Gastrocnemius medialis (tissue), 4 donors: ENCODE measurements around the gene DIP2A.

Source experiments
- POLR2A ChIP-seq, 2 donors: fragments of 450-650 bp; IDR thresholded peaks; one replicate each; pipeline ENCODE4 v1.6.1; 2017; ENCODE audit warnings: antibody characterized with exemption in 2 of 2, mild to moderate bottlenecking in 2 of 2, moderate library complexity in 2 of 2
- TF ChIP-seq, protein P1 (sequence below), 5 experiments: fragments of 450-650 bp in 3 of 5; fragments of 200-600 bp in 2 of 5; sonication (generic) in 2 of 5; IDR thresholded peaks in 4 of 5; conservative IDR thresholded peaks in 1 of 5; 1 replicate in 4 of 5; 2 replicates in 1 of 5; pipeline ENCODE4 v1.5.1; 2016 to 2019; ENCODE audit warnings: antibody characterized with exemption in 5 of 5, mild to moderate bottlenecking in 3 of 5, moderate library complexity in 3 of 5

DNA sequence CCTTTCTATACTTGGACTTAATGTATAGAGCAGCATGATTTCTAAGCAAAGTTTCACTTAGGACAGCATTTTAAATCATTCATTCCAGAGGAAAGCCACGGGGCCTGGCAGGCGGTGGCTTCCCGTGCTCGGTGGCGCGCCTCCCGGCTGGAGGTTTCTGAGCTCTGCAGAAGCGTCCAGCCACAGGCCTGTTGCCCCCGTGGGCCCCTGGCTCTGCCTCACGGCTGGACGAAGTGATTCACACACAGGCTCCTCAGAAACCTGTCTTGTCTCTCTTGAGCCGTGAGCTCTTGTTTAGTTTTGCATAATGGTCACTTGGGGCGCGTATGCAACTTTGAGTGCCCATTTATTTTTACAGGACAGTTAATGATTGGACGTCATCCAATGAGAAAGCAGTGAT is 22.1 kb upstream of the DIP2A start:
- TF ChIP-seq, protein P1, sequence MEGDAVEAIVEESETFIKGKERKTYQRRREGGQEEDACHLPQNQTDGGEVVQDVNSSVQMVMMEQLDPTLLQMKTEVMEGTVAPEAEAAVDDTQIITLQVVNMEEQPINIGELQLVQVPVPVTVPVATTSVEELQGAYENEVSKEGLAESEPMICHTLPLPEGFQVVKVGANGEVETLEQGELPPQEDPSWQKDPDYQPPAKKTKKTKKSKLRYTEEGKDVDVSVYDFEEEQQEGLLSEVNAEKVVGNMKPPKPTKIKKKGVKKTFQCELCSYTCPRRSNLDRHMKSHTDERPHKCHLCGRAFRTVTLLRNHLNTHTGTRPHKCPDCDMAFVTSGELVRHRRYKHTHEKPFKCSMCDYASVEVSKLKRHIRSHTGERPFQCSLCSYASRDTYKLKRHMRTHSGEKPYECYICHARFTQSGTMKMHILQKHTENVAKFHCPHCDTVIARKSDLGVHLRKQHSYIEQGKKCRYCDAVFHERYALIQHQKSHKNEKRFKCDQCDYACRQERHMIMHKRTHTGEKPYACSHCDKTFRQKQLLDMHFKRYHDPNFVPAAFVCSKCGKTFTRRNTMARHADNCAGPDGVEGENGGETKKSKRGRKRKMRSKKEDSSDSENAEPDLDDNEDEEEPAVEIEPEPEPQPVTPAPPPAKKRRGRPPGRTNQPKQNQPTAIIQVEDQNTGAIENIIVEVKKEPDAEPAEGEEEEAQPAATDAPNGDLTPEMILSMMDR (IDR thresholded peaks at IDR 0.05 in 4 of 5, conservative IDR thresholded peaks at IDR 0.05 in 1 of 5), result no peak
- no peak for TF ChIP-seq POLR2A (IDR thresholded peaks at IDR 0.05)
